Measurements from ENCODE around the gene SMYD5. TPM values are rescaled to one million over a fixed set of nuclear protein-coding genes. Genes with fewer than 3 reads are reported as not detected.

Gene SMYD5
- total and polyA plus RNA-seq, 7 experiments from 2014 or later: 25.1 to 76.2 (median 32.5) TPM

GRCh38 chr2:73202156-73203054 lies 11.6 kb upstream of the SMYD5 start, which contains the start of gene NOTO:
TSS of gene NOTO (plus strand) at chr2:73202574. CDS start at chr2:73202667, 93 bp downstream.
- DNase-seq (peak in 1 of 9 donors; percentile 7), ATAC-seq (peak; percentile 27)
- POLR2A ChIA-PET: interaction anchor here (0.8 kb wide), 2 partner anchors 10 to 32 kb away, joined by 3 read pairs; partner anchors contain the start of gene CCT7
- CTCF ChIA-PET: interaction anchor here (0.8 to 1.6 kb wide), 2 partner anchors 10 to 25 kb away, joined by 3 to 8 read pairs; no protein-coding TSS in a partner anchor
- Mint-ChIP-seq H3K27me3 (peaks cover 49 to 63% (median 56%) of the 10 kb centered on the region in 5 donors), H3K4me3 (peak within 1 kb of the TSS; percentile 27 to 80 (median 61)), H3K9me3 (peaks cover 0 to 1% (median 0%) of the 10 kb centered on the region in 11 donors), H3K36me3 (peaks cover 0 to 3% (median 0%) of the 10 kb centered on the region in 5 donors), H3K27ac (no peak within 1 kb of the TSS), H3K4me1 (peaks cover 0 to 13% (median 8%) of the 10 kb centered on the region in 7 donors)
- no peak within 1 kb of the TSS for H3K4me3 ChIP-seq (ENCODE audit: low read length)
- H3K27ac ChIP-seq (ENCODE audit: low read depth, low read length): no peak within 1 kb of the TSS
- H3K27me3 ChIP-seq (ENCODE audit: control insufficient read depth in 2 of 2, insufficient read depth in 2 of 2, low read length in 2 of 2): peaks cover 3 to 6% of the 10 kb centered on the region in 2 donors
- intact Hi-C loops (cut with micrococcal nuclease): no loop called here
- H3K4me1 ChIP-seq (ENCODE audit: control insufficient read depth in 2 of 2, insufficient read depth in 2 of 2, low read length in 2 of 2): no peaks in the 10 kb centered on the region
- no peaks in the 10 kb centered on the region for H3K36me3 ChIP-seq (ENCODE audit: control insufficient read depth in 2 of 3, insufficient read depth in 3 of 3, low read length in 3 of 3)
- no peaks in the 10 kb centered on the region for H3K9me3 ChIP-seq (ENCODE audit: control insufficient read depth in 2 of 3, low read length in 3 of 3)

- Mint-ChIP-seq H3K27ac (no peak overlapping the region), H3K4me1 (peaks cover 0 to 13% (median 8%) of the 10 kb centered on the region in 7 donors), H3K9me3 (peaks cover 0 to 1% (median 0%) of the 10 kb centered on the region in 11 donors), H3K36me3 (peaks cover 0 to 3% (median 0%) of the 10 kb centered on the region in 5 donors), H3K27me3 (peaks cover 48 to 67% (median 52%) of the 10 kb centered on the region in 5 donors), H3K4me3 (peak overlapping the region in 8 of 10 donors; percentile 36 to 73 (median 57))
- CTCF ChIA-PET: interaction anchor here (1.2 kb wide), 1 partner anchor 10 kb away, joined by 4 read pairs; the partner anchor contains the start of gene SMYD5
- intact Hi-C loops (cut with micrococcal nuclease): no loop called here
- ATAC-seq (peak; percentile 47), DNase-seq (no peak)
- peaks cover 3 to 6% of the 10 kb centered on the region in 2 donors for H3K27me3 ChIP-seq (ENCODE audit: control insufficient read depth in 2 of 2, insufficient read depth in 2 of 2, low read length in 2 of 2)
- H3K9me3 ChIP-seq (ENCODE audit: control insufficient read depth in 2 of 3, low read length in 3 of 3): no peaks in the 10 kb centered on the region
- no peaks in the 10 kb centered on the region for H3K36me3 ChIP-seq (ENCODE audit: control insufficient read depth in 2 of 3, insufficient read depth in 3 of 3, low read length in 3 of 3)
- no peaks in the 10 kb centered on the region for H3K4me1 ChIP-seq (ENCODE audit: control insufficient read depth in 2 of 2, insufficient read depth in 2 of 2, low read length in 2 of 2)
- POLR2A ChIA-PET: no interaction called here
- H3K27ac ChIP-seq (ENCODE audit: low read depth, low read length): no peak overlapping the region
- H3K4me3 ChIP-seq (ENCODE audit: low read length): no peak overlapping the region
Measured at GRCh38 chr2:73203055-73203681, 10.9 kb upstream of the SMYD5 start.

DNA sequence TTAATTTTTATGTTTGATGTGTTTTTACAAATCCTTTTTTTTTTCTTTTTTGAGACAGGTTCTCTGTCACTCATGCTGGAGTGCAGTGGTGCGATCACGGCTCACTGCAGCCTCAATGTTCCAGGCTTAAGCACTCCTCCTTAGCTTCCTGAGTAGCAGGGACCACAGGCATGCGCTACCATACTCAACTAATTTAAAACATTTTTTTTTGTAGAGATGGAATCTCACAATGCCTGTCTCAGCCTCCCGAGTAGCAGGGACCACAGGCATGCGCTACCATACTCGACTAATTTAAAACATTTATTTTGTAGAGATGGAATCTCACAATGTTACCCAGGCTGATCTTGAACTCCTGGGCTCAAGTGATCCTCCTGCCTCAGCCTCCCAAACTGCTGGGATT lies 8.4 kb upstream of the SMYD5 start:
- no peaks in the 10 kb centered on the region for H3K9me3 ChIP-seq (ENCODE audit: control insufficient read depth in 2 of 3, low read length in 3 of 3)
- peaks cover 0 to 1% (median 0%) of the 10 kb centered on the region in 11 donors for H3K9me3 Mint-ChIP-seq
- no peak overlapping the region for H3K27ac Mint-ChIP-seq
- CTCF ChIA-PET: no interaction called here
- H3K27me3 ChIP-seq (ENCODE audit: control insufficient read depth in 2 of 2, insufficient read depth in 2 of 2, low read length in 2 of 2): peaks cover 3 to 6% of the 10 kb centered on the region in 2 donors
- ATAC-seq (no peak), DNase-seq (no peak)
- peaks cover 41 to 52% (median 46%) of the 10 kb centered on the region in 5 donors for H3K27me3 Mint-ChIP-seq
- no peak overlapping the region for H3K27ac ChIP-seq (ENCODE audit: low read depth, low read length)
- intact Hi-C loops (cut with micrococcal nuclease): no loop called here
- H3K4me3 ChIP-seq (ENCODE audit: low read length): no peak overlapping the region
- peaks cover 0 to 13% (median 8%) of the 10 kb centered on the region in 7 donors for H3K4me1 Mint-ChIP-seq
- peaks cover 0 to 3% (median 0%) of the 10 kb centered on the region in 5 donors for H3K36me3 Mint-ChIP-seq
- POLR2A ChIA-PET: no interaction called here
- H3K4me3 Mint-ChIP-seq: no peak overlapping the region
- no peaks in the 10 kb centered on the region for H3K4me1 ChIP-seq (ENCODE audit: control insufficient read depth in 2 of 2, insufficient read depth in 2 of 2, low read length in 2 of 2)
- H3K36me3 ChIP-seq (ENCODE audit: control insufficient read depth in 2 of 3, insufficient read depth in 3 of 3, low read length in 3 of 3): no peaks in the 10 kb centered on the region

GRCh38 chr2:73208258-73208657 lies 5.8 kb upstream of the SMYD5 start:
- ChIA-PET POLR2A (no interaction called here), CTCF (interaction anchor here (0.6 to 1.1 kb wide), 2 partner anchors 28 to 31 kb away, joined by 3 to 5 read pairs; no protein-coding TSS in a partner anchor)
- Histone ChIP-seq H3K4me3 (ENCODE audit: low read length) (no peak overlapping the region), H3K36me3 (ENCODE audit: control insufficient read depth in 2 of 3, insufficient read depth in 3 of 3, low read length in 3 of 3) (no peaks in the 10 kb centered on the region), H3K4me1 (ENCODE audit: control insufficient read depth in 2 of 2, insufficient read depth in 2 of 2, low read length in 2 of 2) (peaks cover 9 to 11% of the 10 kb centered on the region in 2 donors), H3K9me3 (ENCODE audit: control insufficient read depth in 2 of 3, low read length in 3 of 3) (no peaks in the 10 kb centered on the region), H3K27ac (ENCODE audit: low read depth, low read length) (no peak overlapping the region), H3K27me3 (ENCODE audit: control insufficient read depth in 2 of 2, insufficient read depth in 2 of 2, low read length in 2 of 2) (no peaks in the 10 kb centered on the region)
- peaks cover 28 to 41% (median 33%) of the 10 kb centered on the region in 5 donors for H3K27me3 Mint-ChIP-seq
- intact Hi-C loops (cut with micrococcal nuclease): no loop called here
- ATAC-seq (no peak), DNase-seq (no peak)
- H3K36me3 Mint-ChIP-seq: no peaks in the 10 kb centered on the region
- H3K27ac Mint-ChIP-seq: no peak overlapping the region
- H3K4me3 Mint-ChIP-seq: no peak overlapping the region
- H3K9me3 Mint-ChIP-seq: peaks cover 0 to 1% (median 0%) of the 10 kb centered on the region in 11 donors
- peaks cover 2 to 16% (median 11%) of the 10 kb centered on the region in 7 donors for H3K4me1 Mint-ChIP-seq

DNA sequence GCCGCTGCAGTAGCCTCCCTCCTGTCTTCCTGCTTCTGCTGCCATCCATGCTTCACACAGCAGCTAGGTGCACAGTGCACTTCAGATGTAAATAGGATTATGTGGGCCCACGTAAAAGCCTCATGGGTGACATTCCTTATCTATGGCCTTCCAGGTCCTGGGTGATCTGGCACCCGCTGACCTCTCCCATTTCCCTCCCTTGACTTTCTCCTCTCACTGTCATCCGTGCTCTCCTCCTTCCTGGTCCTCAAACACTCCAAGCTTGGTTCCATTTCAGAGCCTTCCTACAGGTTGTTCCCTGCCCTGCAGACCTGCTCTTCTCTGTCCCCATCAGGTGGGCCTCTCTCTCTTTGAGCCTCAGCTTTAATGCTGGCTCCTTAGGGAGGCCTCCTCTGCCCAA lies 4.0 kb upstream of the SMYD5 start:
- no peak overlapping the region for H3K27ac Mint-ChIP-seq
- intact Hi-C loops (cut with micrococcal nuclease): loop anchor here in 1 of 2 donors (5.0 kb wide), 1 partner anchor 1747 kb away; the partner anchor contains the start of gene POLE4
- no peak for ATAC-seq

GRCh38 chr2:73210696-73211095 lies 3.3 kb upstream of the SMYD5 start:
- CTCF ChIA-PET: interaction anchor here (0.5 to 3.7 kb wide), 4 partner anchors 34 to 324 kb away, joined by 3 to 25 read pairs (median 4); no protein-coding TSS in a partner anchor
- H3K27me3 Mint-ChIP-seq: peaks cover 12 to 18% (median 16%) of the 10 kb centered on the region in 5 donors
- ATAC-seq (no peak), DNase-seq (no peak)
- no peaks in the 10 kb centered on the region for H3K9me3 Mint-ChIP-seq
- POLR2A ChIA-PET: no interaction called here
- no peak overlapping the region for H3K4me3 ChIP-seq (ENCODE audit: low read length)
- no peaks in the 10 kb centered on the region for H3K27me3 ChIP-seq (ENCODE audit: control insufficient read depth in 2 of 2, insufficient read depth in 2 of 2, low read length in 2 of 2)
- no peak overlapping the region for H3K27ac Mint-ChIP-seq
- no peak overlapping the region for H3K27ac ChIP-seq (ENCODE audit: low read depth, low read length)
- H3K36me3 ChIP-seq (ENCODE audit: control insufficient read depth in 2 of 3, insufficient read depth in 3 of 3, low read length in 3 of 3): peaks cover 0 to 4% (median 0%) of the 10 kb centered on the region in 3 experiments
- H3K4me3 Mint-ChIP-seq: no peak overlapping the region
- H3K36me3 Mint-ChIP-seq: peaks cover 0 to 1% (median 0%) of the 10 kb centered on the region in 5 donors
- H3K4me1 ChIP-seq (ENCODE audit: control insufficient read depth in 2 of 2, insufficient read depth in 2 of 2, low read length in 2 of 2): peaks cover 14 to 18% of the 10 kb centered on the region in 2 donors
- H3K9me3 ChIP-seq (ENCODE audit: control insufficient read depth in 2 of 3, low read length in 3 of 3): no peaks in the 10 kb centered on the region
- H3K4me1 Mint-ChIP-seq: peaks cover 13 to 35% (median 34%) of the 10 kb centered on the region in 7 donors
- intact Hi-C loops (cut with micrococcal nuclease): loop anchor here in 1 of 2 donors (5.0 kb wide), 1 partner anchor 1747 kb away; the partner anchor contains the start of gene POLE4

More for the DNA sequence above, 4.0 kb upstream of the SMYD5 start:
- no peak overlapping the region for H3K27ac ChIP-seq (ENCODE audit: low read depth, low read length)
- ChIA-PET CTCF (interaction anchor here (1.1 to 3.7 kb wide), 2 partner anchors 33 to 125 kb away, joined by 3 to 25 read pairs; no protein-coding TSS in a partner anchor), POLR2A (interaction anchor here (0.6 kb wide), 1 partner anchor 937 kb away, joined by 3 read pairs; no protein-coding TSS in a partner anchor)
- no peaks in the 10 kb centered on the region for H3K9me3 ChIP-seq (ENCODE audit: control insufficient read depth in 2 of 3, low read length in 3 of 3)
- H3K36me3 ChIP-seq (ENCODE audit: control insufficient read depth in 2 of 3, insufficient read depth in 3 of 3, low read length in 3 of 3): peaks cover 0 to 4% (median 0%) of the 10 kb centered on the region in 3 experiments
- no peak overlapping the region for H3K4me3 Mint-ChIP-seq
- no peaks in the 10 kb centered on the region for H3K27me3 ChIP-seq (ENCODE audit: control insufficient read depth in 2 of 2, insufficient read depth in 2 of 2, low read length in 2 of 2)
- no peak overlapping the region for H3K4me3 ChIP-seq (ENCODE audit: low read length)
- H3K36me3 Mint-ChIP-seq: peaks cover 0 to 1% (median 0%) of the 10 kb centered on the region in 5 donors
- H3K4me1 ChIP-seq (ENCODE audit: control insufficient read depth in 2 of 2, insufficient read depth in 2 of 2, low read length in 2 of 2): peaks cover 14 to 18% of the 10 kb centered on the region in 2 donors
- DNase-seq: no peak
- H3K4me1 Mint-ChIP-seq: peaks cover 6 to 28% (median 27%) of the 10 kb centered on the region in 7 donors
- H3K9me3 Mint-ChIP-seq: no peaks in the 10 kb centered on the region
- H3K27me3 Mint-ChIP-seq: peaks cover 15 to 25% (median 19%) of the 10 kb centered on the region in 5 donors

Measured in naive thymus-derived CD4-positive, alpha-beta T cell (primary cell).